GM18873 (cell line): Measurements from ENCODE around the gene TRIM25.

Experiments used
- ATAC-seq: cut with Tn5 transposase; IDR thresholded peaks from one replicate; pipeline ENCODE4 v1.9.1; 2021; ENCODE audit warnings: mild to moderate bottlenecking, moderate library complexity, moderate number of reproducible peaks; ENCODE audit not compliant: unreplicated experiment, low FRiP score

Gene TRIM25

DNA sequence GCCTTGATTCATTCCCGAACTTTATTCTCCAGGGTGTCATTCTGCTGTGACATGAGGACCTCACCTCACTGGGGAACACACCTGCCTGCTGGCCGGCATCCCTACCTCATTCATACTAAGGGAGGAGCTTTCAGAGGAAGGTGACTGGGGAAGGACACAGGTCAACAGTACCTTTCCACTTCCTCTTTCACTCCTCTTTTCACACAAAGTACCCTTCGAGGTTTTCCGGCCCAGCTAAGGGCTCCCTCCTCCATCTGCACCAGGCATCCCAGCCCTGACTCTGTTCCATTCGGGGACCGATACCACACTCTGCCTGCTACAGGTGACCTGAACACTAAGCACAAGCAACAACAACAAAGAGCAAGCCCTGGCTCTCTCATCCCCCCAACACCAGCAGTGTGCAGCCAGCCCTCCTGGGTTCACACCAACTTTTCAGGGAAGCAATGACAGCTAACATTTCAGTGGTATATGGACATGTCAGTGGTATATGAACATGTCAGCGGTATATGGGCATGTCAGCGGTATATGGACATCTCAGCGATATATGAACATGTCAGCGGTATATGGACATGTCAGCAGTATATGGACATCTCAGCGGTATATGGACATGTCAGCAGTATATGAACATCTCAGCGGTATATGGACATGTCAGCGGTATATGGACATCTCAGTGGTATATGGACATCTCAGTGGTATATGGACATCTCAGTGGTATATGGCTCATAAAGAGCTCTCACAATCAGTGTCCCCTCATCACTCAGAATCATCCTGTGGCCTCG lies 16.0 kb downstream of the TRIM25 start:
- ATAC-seq = no peak

DNA sequence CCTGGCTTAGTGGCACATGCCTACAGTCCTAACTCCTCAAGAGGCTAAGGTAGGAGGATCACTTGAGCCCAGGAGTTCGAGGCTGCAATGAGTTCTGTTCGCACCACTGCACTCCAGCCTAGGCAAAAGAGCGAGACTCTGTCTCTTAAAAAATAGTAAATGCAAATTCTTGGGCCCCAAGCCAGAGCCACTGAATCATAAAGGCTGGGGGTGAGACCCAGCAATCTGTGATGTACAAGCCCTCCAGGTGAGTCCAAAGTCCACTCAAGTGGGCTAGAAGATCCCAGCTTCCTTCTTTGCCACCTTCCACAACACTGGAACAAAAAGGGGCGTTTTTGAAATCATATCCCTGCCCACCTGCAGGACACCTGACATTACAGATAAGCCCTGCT lies 16.9 kb downstream of the TRIM25 start:
- ATAC-seq = no peak

DNA sequence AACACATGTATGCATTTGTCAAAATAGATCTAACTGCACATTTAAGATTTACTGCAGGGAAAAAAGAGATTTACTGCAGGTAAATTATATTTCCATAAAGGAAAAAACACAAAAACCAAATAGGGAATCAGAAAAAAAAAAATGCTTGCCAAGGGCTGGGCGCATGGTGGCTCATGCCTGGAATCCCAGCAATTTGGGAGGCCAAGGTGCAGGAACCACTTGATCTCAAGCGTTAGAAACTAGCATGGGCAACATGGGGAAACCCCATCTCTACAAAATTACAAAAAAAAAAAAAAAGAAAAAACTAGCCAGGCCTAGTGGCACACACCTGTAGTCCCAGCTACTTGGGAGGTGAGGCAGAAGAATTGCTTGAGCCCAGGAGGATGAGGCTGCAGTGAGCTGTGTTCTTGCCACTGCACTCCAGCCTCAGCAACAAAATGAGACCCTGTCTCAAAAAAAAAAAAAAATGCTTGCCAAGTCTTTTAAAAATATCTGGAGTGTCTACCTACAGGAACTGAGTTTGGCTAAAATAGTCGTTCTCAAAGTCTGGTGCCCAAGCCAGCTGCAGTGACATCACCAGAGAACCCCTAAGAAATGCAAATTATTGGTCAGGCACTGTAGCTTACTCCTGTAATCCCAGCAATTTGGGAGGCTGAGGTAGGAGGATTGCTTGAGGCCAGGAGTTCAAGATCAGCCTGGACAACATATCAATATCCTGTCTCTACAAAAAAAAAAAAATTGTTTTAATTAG lies 17.5 kb downstream of the TRIM25 start:
- ATAC-seq = no peak

DNA sequence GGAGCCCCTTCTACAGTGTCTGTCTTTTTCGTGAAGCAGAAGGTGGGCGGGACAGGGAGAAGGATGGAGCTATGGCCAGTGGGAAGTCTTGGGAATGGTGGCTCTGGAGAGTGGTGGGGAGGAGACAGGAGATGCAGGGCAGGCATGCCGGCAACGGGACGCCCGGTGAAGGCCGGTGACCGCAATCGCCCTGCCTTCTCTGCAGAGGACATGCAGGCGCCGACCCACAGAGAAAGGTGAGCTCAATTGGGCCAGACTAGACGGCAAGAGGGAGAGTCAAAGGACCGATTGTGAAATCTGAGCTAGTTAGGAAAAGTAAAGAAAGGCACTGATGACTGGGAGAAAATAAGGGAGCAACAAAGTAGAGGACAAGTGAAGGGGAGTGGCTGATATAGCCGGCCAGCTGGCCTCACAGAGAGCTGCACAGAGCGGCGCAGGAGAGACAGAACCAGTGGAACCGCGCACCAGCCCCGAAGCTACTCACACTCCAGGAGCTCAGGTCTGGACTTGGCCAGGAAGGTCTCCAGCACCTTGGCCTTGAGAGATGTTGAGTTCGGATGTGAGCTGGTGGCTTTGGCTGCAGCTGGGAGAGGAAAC lies 18.9 kb downstream of the TRIM25 start:
- ATAC-seq = no peak

DNA sequence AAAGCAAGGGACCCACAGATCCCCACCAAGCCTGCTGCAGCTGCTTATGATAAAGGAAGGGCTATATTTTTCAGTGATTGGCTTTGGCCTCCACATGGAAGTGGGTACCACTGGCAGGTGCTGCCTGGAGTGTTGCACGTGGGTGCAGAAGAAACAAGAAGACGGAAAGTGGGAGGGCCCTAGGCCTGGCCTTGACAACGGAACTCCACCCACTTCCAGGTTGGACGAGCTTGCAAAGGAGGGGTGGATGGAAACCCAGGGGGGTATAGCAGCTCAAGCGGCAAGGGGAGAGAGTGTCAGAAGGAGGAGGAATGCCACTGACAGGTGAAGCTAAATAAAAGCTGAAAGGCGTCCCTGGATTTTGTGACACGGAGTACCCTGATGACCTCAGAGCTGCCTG lies 20.3 kb downstream of the TRIM25 start:
- no peak for ATAC-seq

DNA sequence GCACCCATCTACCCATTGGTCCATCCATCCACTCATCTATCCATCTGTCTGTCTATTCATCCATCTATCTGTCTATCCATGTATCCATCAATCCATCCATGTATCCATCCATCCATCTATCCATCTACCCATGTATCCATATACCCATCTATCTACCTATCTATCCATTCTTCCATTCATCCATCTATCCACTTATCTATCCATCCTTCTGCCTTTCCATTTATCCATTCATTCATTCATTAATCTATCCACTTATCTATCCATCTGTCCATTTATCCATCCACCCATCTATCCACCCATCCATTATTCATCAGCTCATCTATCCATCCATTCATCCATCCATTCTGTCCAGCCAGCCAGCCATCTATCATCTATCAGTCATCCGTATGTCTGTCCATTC lies 21.5 kb downstream of the TRIM25 start:
- no peak for ATAC-seq

DNA sequence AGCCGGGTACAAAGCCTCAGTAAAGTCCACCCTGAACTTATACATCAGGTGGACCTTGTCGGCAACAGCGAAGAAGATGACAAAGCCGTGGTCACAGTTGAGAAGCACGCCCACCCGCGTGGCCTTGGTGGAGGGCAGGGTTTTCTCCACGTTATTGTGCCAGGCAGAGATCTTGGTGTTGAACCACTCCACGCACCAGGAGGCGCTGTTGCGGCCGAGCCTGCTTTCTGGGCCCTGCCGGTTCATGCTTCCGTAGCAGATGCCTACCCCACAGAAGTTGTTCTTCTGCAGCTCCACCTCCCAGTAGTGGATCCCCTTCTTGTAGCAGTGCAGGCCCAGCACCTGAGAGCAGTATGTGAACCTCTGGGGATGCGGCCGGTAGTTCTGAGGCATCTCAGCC lies 22.1 kb downstream of the TRIM25 start:
- no peak for ATAC-seq

DNA sequence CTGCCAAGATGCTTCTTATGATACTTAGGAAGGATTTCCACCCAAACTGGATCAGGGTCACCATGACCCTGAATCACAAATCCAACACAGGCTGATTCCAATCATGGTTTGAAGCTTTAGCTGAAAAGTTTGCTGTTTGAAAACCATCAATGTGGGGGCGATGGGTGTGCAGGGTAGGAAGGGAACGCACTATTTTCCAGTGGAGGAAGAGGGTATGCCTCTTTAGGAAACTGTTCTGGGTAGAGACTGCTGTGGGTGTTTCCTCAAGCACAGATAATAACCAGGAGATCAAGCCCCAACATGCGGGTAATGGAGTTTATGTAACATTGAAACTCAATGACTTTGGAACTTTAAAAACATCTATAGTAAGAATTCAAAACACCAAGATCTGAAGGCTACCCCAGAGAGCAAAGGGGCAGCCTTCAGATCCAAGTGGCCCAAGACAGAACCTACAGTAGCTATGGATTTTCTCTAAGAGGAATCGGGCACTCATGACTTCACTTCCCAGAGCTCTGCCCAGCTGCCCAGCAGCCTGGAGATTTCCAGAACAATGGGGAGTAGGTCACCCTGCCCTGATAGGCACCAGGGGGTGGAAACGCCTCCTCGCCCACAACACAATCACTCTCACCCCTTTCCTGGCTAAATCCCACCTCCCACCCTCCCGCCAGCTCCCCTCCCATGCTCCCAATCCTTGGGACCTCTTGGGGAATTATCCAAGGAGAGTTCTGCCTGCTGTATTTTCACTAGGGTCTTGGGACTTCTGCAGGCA lies 22.8 kb downstream of the TRIM25 start:
- no peak for ATAC-seq

DNA sequence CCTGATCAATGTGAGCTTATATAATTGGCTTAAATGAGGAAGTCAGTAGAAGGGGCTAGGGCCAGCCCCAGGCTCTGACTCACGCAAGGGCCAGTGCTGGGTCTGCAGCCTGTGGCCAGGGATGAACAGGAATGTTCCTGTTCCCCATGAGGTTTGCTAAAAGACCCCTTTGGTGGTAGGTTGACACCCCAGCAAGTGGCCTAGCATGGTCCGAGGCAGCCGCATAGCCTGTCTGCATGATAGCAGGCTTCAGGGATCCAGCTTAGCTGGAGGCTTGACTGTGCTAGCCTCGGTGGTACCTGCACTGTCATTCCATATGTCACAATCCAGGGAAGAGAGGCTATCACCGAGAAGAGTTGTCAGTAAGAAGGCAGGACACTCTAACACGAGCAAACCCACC lies 23.5 kb downstream of the TRIM25 start:
- ATAC-seq = no peak

DNA sequence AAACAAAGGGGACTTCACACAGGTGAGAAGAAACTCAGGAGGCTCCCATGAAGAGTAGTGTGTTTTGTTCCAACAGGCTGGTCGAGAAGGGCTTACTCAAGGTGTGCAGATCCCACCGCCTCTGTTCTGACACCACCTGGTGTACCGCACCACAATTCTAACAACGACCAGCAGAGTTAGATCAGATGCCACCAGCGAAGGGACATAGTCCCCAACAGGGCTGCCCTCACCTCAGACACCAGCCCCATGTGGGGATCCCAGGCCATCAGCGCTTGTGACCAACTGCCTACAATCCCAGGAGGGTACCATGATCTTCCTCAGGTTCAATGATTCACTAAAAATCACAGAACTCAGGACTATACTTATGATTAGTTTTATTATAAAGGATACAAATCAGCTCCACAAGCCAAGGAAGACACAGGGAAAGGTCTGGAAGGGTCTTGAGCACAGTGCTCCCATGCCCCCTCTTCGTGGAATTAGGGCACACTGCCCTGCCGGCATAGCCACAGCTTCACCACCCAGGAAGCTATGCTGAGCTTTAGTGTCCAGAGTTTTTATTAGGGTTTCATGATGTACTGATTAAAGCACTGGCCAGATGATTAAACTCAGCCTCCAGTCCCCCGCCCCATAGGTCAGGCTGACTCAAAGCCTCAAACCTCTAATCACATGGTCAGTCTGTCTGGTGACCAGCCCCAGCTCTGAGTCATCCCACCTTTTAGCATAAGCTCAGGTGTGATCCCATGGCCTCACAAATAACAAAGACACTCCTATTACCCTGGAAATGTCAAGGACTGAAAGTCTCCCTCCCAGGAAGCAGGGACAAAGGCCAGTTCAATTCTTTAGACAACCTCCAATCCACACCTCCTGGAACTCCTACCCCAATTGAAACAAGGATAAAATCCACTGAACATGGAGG lies 26.0 kb downstream of the TRIM25 start:
- ATAC-seq = no peak

DNA sequence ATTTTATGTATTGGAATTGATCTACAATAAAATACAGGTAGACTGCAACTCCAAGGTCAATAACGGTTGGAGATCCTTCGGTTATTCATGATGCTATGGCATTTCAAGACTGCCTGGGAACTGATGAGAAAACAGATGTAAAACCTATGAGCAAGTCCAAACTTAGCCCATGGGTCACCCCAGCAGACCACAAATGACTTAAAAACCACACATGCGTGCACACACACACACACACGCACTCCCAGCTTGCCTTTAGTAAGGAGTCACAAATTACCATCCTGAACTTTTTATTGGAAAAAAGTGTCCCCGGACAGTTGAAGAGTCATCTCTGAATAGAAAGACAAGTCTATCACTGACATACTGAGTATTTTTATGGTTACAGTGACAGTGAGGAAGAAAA lies 26.7 kb downstream of the TRIM25 start:
- ATAC-seq = no peak

DNA sequence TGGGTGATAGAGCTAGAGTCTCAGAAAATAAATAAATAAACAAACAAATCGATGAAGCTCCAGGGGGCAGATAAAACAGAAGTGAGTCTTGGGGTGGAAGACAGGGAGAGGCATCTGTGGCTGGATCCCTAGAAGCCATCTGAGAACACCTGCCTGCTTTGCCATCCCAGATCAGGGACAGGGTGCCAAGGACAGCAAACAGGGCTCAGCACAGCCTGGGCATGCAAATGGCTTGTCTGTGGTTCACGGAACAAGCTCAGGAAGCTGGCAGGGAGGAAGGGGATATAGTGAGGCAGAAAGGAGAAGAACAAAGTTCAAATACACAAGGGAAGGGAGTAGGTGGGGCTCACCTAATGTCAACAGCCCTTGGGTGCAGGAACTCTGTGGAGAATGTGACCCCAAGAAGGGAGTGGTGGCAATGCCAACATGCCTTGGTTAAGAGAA lies 27.5 kb downstream of the TRIM25 start:
- no peak for ATAC-seq

DNA sequence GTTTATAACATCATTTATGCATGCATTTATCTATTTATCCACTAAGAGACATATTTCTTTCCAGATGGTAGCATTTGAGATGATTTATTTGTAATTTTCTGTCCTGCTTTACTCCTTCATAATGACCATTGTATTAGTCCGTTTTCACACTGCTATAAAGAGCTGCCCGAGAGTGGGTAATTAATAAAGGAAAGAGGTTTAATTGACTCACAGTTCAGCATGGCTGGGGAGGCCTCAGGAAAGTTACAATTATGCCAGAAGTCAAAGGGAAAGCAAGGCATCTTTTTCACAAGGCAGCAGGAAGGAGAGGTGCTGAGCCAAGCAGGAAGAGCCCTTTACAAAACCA lies 28.6 kb downstream of the TRIM25 start:
- ATAC-seq = no peak

DNA sequence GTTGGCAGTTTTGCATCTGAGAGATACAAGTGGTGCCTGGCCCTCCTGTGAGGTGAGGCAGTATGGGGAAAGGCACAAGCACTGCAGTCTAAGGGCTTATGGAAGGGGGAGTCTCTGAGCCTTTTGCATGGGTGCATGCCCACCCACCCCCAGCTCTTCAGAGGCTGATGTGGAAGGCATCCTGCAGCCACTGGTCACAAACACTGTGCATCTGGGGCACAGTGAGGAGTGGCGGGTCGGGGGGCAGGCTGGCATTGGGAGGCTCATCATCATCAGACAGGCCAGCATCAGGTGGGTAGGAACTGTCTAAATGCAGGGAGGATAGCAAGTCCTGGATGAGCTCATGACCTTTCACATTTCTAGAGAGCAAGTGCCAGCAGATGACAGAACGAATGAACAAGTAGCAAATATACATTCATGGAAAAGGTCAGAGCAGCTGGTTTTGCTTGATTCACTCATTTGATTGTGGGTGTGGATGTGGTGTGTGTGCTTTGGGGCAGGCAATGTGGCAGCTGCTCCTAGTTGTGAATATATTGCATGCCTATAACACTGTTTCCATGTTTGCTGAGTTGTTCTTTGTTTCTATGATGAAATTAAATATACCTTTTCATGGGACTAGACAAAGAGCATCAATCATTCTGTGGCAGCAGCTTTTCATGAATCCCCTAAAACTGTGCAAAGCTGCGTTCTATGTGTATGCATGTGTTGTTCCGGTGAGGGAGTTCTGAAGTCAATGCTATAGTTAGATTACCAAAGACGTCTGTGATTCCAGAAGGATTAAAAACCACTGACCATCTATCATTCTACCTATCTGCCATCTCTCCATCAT lies 29.2 kb downstream of the TRIM25 start:
- no peak for ATAC-seq

DNA sequence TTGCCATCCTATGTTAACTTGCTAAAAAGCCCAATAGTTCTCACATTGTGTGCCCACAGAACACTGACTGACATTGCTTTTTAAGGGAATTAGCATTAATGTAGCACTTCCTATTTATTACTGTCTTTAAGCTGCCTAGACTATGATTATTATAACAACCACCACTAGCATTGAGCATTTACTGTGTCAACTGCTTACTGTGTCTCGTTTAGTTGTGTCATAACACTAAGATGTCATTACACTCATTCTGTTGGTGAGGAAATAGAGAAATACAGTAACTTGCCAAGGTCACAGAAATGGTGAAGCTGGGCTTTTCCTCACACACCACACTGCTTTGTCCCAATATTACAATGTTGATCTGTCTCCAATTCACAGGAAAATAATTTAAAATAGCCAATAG lies 30.2 kb downstream of the TRIM25 start:
- no peak for ATAC-seq

DNA sequence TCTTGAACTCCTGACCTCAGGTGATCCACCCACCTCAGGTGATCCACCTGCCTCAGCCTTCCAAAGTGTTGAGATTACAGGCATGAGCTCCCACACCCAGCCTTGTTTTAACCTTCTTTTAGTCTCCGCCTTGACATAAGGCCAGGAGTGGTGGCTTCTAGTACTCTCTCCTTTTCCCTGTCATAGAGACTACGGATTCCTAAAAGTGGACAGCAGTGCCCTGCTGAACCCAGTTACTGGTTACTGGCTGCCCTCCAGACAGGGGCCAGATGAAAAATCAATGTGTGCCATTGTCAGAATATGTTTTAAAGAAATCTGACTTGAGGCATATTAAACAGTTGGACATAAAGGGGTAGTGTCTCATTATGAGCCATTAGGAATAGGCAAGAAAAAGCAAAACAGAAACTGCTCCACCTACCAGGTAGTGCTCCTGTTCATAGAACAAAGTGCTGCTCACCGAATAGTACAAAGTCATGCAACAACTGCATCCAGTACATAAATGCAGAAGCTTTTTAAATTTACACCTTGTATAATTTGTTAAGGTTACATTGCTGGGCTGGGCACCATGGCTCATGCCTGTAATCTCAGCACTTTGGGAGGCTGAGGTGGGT lies 32.1 kb downstream of the TRIM25 start:
- ATAC-seq = no peak

DNA sequence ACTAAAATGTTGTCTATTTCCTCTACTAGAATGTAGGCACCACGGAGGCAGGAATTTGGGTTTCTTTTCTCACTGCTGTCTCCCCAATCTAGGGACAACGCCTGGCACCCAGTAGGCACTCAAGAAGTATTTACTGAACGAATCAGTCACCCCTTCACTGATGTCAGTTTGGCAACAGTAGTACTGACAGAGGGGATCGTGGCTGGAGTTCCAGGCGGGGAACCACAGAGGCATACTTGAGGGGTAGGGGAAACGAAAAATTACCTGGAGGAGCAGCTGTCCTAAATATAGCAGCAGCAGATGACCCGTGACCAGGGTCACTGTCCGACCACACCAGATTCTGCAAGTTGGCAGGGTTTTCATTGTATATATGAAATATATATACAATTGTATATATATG lies 33.3 kb downstream of the TRIM25 start:
- ATAC-seq = no peak

DNA sequence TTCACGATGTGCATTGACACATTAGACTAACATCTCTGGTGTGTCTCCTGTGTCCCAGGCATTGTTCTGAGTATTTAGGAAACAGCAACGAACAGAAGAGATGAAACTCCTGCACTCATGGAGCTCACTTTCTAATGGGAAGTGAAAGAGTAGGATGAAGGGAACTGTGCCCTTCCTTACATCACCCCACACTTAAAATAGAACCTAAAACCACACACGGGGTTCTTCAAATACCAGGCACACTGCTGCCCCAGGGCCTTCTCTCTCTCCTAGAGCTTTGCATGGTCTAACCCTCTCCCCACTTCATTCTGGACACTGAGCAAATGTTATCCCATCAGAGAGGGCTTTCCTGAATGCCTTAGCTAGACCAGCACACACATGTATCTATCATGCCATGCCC lies 33.7 kb downstream of the TRIM25 start:
- ATAC-seq = no peak

DNA sequence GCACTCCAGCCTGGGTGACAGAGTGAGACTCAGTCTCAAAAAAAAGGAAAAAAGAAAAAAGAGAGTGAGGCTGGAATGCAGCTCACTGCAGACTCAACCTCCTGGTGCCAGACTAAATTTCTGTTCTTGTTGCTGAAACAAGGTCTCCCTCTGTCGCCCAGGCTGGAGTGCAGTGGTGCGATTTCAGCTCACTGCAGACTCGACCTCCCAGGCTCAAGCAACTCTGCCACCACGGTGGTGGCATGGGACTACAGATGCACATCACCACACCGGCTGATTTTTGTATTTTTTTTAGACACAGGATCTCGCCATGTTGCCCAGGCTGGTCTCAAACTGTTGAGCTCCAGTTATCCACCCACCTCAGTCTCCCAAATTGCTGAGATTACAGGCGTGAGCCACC lies 34.6 kb downstream of the TRIM25 start:
- no peak for ATAC-seq
